Neural progenitor cell (in vitro differentiated cells): ENCODE measurements around the gene FAU.

Experiments used
- CTCF ChIP-seq: fragments of 200-600 bp; sonication (generic); IDR thresholded peaks from 2 replicates; pipeline ENCODE4 v1.5.1; 2017; ENCODE audit warnings: antibody characterized with exemption, mild to moderate bottlenecking
- EZH2 ChIP-seq: fragments of 200-600 bp; sonication (generic); IDR thresholded peaks from 2 replicates; pipeline ENCODE4 v1.6.1; 2017; ENCODE audit warnings: antibody characterized with exemption, mild to moderate bottlenecking, moderate library complexity
- EZH2phosphoT487 ChIP-seq: fragments of 200-600 bp; sonication (generic); IDR thresholded peaks from 2 replicates; pipeline ENCODE4 v1.6.1; 2017; ENCODE audit warnings: antibody characterized with exemption

DNA sequence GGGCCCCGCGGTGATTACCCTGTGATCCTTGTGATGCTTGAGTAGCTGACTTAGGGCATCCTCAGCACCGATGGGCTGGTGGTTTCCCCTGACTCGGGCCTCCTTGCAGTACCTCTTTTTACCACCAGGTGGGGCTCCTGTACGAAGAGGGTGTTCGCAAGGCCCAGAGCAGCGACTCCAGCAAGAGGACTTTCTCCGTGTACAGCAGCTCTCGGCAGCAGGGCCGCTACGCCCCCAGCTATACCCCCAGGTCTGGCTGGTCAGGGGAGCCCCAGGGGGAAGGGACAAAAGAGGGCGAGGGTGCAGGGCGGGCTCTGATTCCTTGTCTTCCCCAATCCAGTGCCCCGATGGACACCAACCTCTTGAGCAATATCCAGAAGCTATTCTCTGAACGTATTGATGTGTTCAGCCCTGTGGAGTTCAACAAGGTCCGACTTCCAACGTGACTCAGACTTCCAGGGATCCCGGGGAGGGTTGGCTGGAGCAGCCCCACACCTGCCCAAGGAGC is 11.5 kb downstream of the FAU start:
- TF ChIP-seq CTCF (peak; percentile 91), EZH2 (no peak), EZH2phosphoT487 (no peak)
